Endodermal cell (in vitro differentiated cells): ENCODE data around the gene MRS2. TPM values are rescaled to one million over a fixed set of nuclear protein-coding genes. Genes with fewer than 3 reads are reported as not detected.

Experiments used
- DNase-seq: peaks from one replicate; pipeline ENCODE4 v3.0.0-alpha.2; 2017
- H3K27ac ChIP-seq: 2 replicates; pipeline ENCODE4 v1.5.1; 2013; ENCODE audit warnings: mild to moderate bottlenecking, low read depth, low read length, moderate library complexity
- H3K27me3 ChIP-seq: 2 replicates; pipeline ENCODE4 v1.6.1; 2013; ENCODE audit warnings: mild to moderate bottlenecking, low read length, moderate library complexity; ENCODE audit not compliant: insufficient read depth, control insufficient read depth, poor library complexity, severe bottlenecking
- H3K36me3 ChIP-seq: 2 replicates; pipeline ENCODE4 v1.7.0; 2013; ENCODE audit warnings: mild to moderate bottlenecking, low read length, moderate library complexity; ENCODE audit not compliant: control insufficient read depth, insufficient read depth
- H3K4me1 ChIP-seq: one replicate; pipeline ENCODE4 v1.7.0; 2013; ENCODE audit warnings: low read length; ENCODE audit not compliant: control insufficient read depth, insufficient read depth
- H3K4me3 ChIP-seq: 2 replicates; pipeline ENCODE4 v1.5.1; 2013; ENCODE audit warnings: mild to moderate bottlenecking, low read length, moderate library complexity
- H3K9ac ChIP-seq: 2 replicates; pipeline ENCODE4 v1.6.1; 2013; ENCODE audit warnings: mild to moderate bottlenecking, low read length, moderate library complexity; ENCODE audit not compliant: poor library complexity, severe bottlenecking; ENCODE audit errors: extremely low read depth
- H3K9me3 ChIP-seq: 2 replicates; pipeline ENCODE4 v1.6.1; 2013; ENCODE audit warnings: mild to moderate bottlenecking, low read length, moderate library complexity; ENCODE audit not compliant: control insufficient read depth
- H3K27ac Mint-ChIP-seq: 2 replicates; pipeline ENCODE4 v1.8.0; 2020; ENCODE audit warnings: mixed read lengths
- H3K27me3 Mint-ChIP-seq: 2 replicates; pipeline ENCODE4 v1.8.0; 2021; ENCODE audit warnings: mild to moderate bottlenecking, mixed read lengths; ENCODE audit not compliant: insufficient read depth
- H3K36me3 Mint-ChIP-seq: 2 replicates; pipeline ENCODE4 v1.8.0; 2020; ENCODE audit warnings: low read depth, mixed read lengths
- H3K4me1 Mint-ChIP-seq: 2 replicates; pipeline ENCODE4 v1.8.0; 2020; ENCODE audit warnings: mixed read lengths
- H3K4me3 Mint-ChIP-seq: 2 replicates; pipeline ENCODE4 v1.8.0; 2020; ENCODE audit warnings: mild to moderate bottlenecking, moderate library complexity, mixed read lengths
- H3K9me3 Mint-ChIP-seq: 2 replicates; pipeline ENCODE4 v1.8.0; 2020; ENCODE audit warnings: mild to moderate bottlenecking, mixed read lengths
- CTCF ChIP-seq: fragments of 200-600 bp; sonication (generic); conservative IDR thresholded peaks from 2 replicates; pipeline ENCODE4 v1.5.0; 2021; ENCODE audit warnings: antibody characterized with exemption, mild to moderate bottlenecking
- WGBS, 2 experiments: methylation state at CpG; one replicate each; pipeline versions ENCODE4 v1.1.5 to v1.1.7; 2013; ENCODE audit warnings: missing lambda C conversion rate in 2 of 2, mixed read lengths in 1 of 2; ENCODE audit not compliant: insufficient coverage in 1 of 2, insufficient read length in 1 of 2; 5-methylcytosine and 5-hydroxymethylcytosine counted together
- total RNA-seq, 2 donors: library from RNA; stranded (reverse); fragmentation: NEBNext Ultra II Directional in 1 of 2; extraction: Animal tissue kit (Norgen Biotek cat#: 25700) in 1 of 2; gene quantifications; 2 replicates in 1 of 2; 3 replicates in 1 of 2; pipeline ENCODE4 v1.2.1, GENCODE V29; 2021

Gene MRS2
- total RNA-seq, 2 donors from 2014 or later, result 45.4 to 51.8 TPM

GRCh38 chr6:24374612-24375011 is 28.1 kb upstream of the MRS2 start:
- no peak overlapping the region for H3K9ac ChIP-seq
- no peak overlapping the region for H3K27ac Mint-ChIP-seq
- H3K9me3 Mint-ChIP-seq, result peaks cover 9% of the 10 kb centered on the region
- H3K4me3 ChIP-seq, result no peak overlapping the region
- no peaks in the 10 kb centered on the region for H3K36me3 Mint-ChIP-seq
- no peaks in the 10 kb centered on the region for H3K27me3 Mint-ChIP-seq
- DNase-seq, result no peak
- H3K27ac ChIP-seq, result no peak overlapping the region
- WGBS, 2 experiments, result 90 to 100% methylated on average over 2 to 6 of the region's 6 CpGs
- H3K4me1 Mint-ChIP-seq, result peaks cover 10% of the 10 kb centered on the region
- H3K36me3 ChIP-seq, result no peaks in the 10 kb centered on the region
- no peaks in the 10 kb centered on the region for H3K4me1 ChIP-seq
- TF ChIP-seq CTCF, result no peak
- no peaks in the 10 kb centered on the region for H3K27me3 ChIP-seq
- H3K9me3 ChIP-seq, result no peaks in the 10 kb centered on the region
- no peak overlapping the region for H3K4me3 Mint-ChIP-seq

- H3K4me3 ChIP-seq, result no peak overlapping the region
- no peaks in the 10 kb centered on the region for H3K36me3 ChIP-seq
- DNase-seq, result no peak
- H3K27me3 ChIP-seq, result no peaks in the 10 kb centered on the region
- TF ChIP-seq CTCF, result no peak
- no peak overlapping the region for H3K4me3 Mint-ChIP-seq
- H3K27ac Mint-ChIP-seq, result no peak overlapping the region
- H3K9me3 ChIP-seq, result no peaks in the 10 kb centered on the region
- H3K9me3 Mint-ChIP-seq, result no peaks in the 10 kb centered on the region
- H3K27me3 Mint-ChIP-seq, result no peaks in the 10 kb centered on the region
- H3K27ac ChIP-seq, result no peak overlapping the region
- no peaks in the 10 kb centered on the region for H3K36me3 Mint-ChIP-seq
- no peak overlapping the region for H3K9ac ChIP-seq
- 78 to 93% methylated on average over 2 to 4 of the region's 4 CpGs for WGBS, 2 experiments
- H3K4me1 Mint-ChIP-seq, result peaks cover 10% of the 10 kb centered on the region
- H3K4me1 ChIP-seq, result no peaks in the 10 kb centered on the region
Observed at GRCh38 chr6:24376871-24377270, 25.9 kb upstream of the MRS2 start.

GRCh38 chr6:24378473-24379097 is 24.2 kb upstream of the MRS2 start:
- TF ChIP-seq CTCF, result no peak
- Histone ChIP-seq H3K27ac (no peak overlapping the region), H3K9ac (no peak overlapping the region), H3K27me3 (no peaks in the 10 kb centered on the region), H3K4me1 (no peaks in the 10 kb centered on the region), H3K9me3 (no peaks in the 10 kb centered on the region), H3K36me3 (no peaks in the 10 kb centered on the region), H3K4me3 (no peak overlapping the region)
- no peak overlapping the region for H3K4me3 Mint-ChIP-seq
- H3K9me3 Mint-ChIP-seq, result no peaks in the 10 kb centered on the region
- H3K36me3 Mint-ChIP-seq, result no peaks in the 10 kb centered on the region
- H3K27ac Mint-ChIP-seq, result no peak overlapping the region
- WGBS, 2 experiments, result 89% methylated on average over 1 of the region's 1 CpG; no CpG with 5 or more reads in 1 of the 2 experiments
- no peaks in the 10 kb centered on the region for H3K27me3 Mint-ChIP-seq
- H3K4me1 Mint-ChIP-seq, result peaks cover 10% of the 10 kb centered on the region
- DNase-seq, result no peak
